Germinal center (tissue), 1 donor: ENCODE data around the gene CBR3.

Experiments
- DNase-seq: peaks from one replicate; pipeline ENCODE4 v3.0.0; 2012; ENCODE audit warnings: mixed read lengths, low spot score

CBR3 gene

DNA sequence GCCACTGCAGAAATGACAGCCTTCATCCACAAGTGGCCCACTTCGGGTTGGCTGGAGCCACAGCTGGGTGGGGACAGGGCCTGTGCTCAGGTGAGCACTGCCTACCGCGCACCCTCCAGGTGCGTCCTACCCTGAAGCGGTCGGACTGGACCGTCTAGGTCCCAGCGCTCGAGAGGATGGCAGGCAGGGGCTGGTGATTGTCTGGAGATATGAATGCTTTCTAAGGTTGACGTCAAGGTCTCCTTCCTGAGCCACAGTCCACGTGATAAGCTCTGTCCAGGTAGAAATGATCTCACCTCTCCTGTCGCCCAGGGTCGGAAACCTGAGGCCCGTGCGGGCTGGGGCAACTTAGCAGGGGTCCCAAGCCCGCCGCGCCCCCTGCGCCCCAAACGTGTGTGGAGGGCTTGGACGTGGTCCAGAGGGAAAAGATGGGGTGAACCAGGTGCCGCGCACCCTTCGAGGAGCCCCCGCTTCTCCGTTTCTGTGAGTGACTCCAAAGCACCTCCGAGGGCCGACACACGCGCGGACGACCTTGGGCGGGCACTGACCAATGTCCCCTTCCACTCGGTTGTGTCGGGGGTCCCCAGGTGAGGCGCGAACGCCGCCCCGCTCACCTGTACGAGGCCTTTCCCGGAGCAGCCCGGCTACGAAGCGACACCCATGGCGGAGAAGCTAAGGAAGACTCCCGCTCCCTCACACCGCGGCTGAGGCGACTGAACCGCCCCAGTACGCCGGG is 20.9 kb downstream of the CBR3 start:
- no peak for DNase-seq

DNA sequence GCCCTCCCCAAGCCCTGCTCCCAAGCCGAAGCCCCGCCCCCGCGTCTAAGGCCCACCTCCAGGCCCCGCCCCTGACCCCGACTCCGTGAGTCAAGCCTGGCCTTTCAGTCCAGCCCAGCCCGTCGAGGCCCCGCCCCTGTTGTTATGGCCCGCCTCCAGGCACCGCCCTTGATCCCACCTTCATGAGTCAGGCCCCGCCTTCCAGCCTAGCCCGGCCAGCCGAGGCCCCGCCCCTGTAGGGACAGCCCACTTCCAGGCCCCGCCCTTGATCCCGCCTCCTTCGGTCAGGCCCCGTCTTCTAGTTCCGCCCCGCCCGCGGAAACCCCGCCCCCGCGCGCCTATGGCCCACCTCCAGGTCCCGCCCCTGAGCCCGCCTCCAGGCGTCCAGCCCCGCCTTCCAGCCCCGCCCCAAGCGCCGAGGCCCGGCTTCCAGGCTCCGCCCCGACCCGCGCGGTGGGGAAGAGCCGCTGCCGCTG is 21.5 kb downstream of the CBR3 start:
- peak; percentile 98 for DNase-seq

DNA sequence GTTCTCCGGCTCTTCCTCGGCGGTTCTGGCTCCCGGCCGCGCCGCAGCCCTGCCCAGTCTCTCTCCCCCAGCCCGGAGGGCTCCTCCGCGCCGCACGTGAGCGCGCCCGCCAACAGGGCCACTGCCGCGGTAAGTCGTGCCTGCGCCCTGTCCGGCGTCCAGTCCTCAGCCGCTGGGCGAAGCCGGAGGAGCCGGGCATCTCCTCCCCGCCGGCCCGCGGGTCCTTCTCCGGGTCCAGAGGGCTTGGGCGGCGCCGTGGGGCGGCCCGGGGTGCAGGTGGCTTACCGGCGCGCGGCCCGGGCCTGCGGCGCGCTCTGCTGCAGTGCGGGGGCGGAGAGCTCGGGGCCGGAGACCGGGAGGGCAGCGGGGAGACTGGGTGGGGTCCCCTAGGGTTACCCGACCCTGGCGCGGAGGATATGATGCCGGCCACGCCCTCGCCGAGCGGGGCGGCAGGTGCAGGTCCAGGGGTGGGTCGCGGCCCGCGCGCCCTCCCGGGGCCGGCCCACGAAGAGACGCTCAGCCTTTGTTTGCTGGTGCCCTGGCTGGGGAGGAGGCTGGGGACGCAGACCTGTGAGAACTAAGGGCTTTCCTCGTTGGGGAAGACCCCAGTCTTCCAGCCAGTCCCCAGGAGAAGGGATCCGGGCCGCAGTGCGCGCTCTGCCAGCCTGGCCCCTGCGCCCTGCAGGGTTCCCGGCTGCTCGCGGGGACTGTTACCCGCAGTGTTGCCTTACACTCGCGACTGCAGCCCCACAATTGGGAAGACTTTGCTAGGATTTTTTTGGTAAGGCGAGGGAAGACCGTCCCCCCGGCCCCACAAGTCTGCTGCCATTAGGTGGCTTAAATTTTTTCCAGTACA is 22.2 kb downstream of the CBR3 start, which contains the start of gene DOP1B:
Gene DOP1B (plus strand): TSS at position 10 of the 856 bp plus-strand sequence. CDS start 7,910 bp downstream, outside the sequence.
- DNase-seq, result peak; percentile 35

DNA sequence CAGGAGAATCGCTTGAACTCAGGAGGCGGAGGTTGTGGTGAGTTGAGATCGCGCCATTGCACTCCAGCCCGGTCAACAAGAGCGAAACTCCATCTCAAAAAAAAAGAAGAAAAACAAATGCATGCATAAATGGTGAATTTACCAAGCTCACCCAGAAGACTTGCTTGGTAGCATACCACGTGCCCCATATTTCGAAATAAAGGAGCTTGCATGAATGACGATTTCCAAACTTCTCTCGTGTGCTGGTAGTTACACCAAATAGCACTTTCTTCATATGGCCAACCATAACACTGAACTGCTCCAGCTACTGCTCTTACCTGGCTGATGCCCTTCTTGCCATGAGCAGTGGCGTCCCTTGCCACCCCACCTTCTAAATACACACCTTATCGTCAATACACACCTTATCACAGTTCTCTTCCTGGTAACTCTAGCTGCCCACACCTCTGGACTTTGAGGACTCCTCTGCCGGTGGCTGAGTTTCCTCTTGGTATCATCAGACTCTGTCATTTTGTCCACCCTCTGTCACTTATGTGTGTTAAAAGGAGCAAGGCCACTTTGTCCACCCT is 24.6 kb downstream of the CBR3 start:
- DNase-seq, result no peak

DNA sequence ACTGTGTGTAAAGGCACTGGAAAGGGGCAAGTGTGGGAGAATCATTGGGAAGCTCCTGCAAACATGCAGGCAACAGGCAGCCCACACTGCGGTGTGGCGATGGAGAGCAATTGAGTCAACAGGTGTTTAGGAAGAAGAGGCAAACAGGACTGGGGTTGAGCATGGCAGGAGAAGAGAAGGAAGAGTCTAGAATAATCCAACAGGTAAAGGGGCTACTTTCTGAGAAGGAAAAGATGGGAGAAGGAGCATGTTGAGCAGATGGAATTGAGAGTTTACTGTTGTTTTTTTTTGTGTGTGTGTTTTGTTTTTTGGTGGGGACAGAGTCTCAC is 25.9 kb downstream of the CBR3 start:
- no peak for DNase-seq

DNA sequence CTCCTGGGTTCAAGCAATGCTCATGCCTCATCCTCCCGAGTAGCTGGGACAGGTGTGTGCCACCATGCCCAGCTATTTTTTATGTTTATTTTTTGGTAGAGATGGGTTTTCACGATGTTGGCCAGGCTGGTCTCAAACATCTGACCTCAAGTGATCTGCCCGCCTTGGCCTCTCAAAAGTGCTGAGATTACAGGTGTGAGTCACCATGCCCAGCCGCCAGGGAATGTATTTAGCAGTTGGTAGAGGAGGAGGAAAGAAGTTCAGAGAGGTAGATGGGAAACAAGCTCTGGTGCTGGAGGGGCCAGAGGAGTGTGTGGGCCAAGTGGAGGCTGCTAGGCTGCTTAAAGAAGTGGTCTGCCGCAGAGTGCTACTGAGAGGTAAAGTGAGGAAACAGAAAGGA is 27.8 kb downstream of the CBR3 start:
- DNase-seq, result no peak

DNA sequence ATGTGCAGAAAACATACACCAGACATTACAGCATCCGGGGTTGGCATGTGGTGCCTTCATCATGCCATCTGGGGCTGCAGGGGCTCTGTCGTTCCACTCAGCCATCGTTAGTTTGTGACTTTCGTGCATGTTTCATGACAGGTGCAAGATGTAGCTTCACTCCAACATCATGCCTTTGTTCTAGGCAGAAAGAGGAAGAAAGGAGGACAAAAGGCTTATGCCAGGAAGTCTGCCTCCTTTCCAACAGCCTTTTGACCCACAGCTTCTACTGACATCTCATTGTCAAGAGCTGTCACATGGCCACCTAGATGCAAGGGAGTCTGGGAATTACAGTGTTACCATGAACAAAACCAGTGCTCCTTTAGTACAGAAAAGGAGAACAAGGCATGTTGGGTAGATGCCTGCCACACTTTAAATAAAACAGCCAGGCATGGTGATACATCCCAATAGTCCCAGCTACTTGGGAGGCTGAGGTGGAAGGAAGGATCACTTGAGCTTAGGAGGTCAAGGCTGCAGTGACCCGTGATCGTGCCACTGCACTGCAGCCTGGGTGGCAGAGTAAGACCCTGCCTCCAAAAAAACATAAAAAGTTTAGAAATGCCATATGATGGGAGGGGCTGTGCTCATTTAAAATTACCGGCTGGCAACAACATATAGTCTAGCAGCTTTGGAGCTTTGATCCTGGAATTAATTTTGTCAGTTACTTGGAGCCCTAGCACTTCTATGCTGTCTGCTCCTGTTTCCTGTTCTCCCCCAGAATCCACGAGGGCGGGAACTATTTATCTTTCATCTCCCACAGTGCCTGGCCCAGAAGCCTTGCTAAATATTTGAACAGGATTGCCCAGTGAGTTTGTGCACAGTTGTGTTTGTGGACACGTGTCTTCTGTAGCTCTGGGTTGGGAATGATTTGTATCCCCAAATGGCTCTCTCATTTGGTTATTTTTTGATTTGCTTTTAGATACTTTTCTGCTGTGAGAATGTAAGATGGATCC is 29.2 kb downstream of the CBR3 start:
- DNase-seq, result no peak

DNA sequence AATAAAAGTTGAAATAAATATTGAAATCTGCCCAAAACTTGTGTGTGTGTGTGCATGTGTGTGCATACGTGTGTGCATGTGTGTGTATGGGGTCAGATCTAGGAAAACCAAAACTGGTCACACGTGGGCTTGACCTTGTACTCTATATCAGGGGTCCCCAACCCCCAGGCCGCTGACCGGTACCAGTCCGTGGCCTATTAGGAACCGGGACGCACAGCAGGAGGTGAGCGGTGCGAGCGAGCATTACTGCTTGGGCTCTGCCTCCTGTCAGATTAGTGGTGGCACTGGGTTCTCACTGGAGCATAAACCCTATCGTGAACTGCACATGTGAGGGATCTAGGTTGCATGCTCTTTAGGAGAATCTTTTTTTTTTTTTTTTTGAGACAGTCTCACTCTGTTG is 30.5 kb downstream of the CBR3 start:
- DNase-seq, result no peak

DNA sequence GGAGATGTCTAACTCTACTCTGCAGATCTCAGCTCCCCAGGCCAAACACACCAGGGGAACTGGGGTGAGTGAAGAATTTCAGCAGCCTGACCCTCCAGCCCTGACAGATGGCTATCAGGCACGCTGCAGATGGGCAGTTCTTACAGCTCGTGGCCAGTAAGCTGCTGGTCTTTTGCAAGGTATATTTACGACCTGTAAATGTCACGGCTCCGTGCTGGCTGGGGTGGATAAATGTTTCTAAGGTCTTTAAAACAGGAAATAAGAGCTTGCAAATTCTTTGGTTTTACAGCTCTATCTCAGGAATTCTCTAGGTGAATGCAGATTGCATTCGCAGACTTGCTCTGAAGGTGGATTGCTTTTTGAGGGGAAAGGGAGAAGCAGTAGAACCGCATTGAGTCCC is 31.8 kb downstream of the CBR3 start:
- DNase-seq, result no peak

DNA sequence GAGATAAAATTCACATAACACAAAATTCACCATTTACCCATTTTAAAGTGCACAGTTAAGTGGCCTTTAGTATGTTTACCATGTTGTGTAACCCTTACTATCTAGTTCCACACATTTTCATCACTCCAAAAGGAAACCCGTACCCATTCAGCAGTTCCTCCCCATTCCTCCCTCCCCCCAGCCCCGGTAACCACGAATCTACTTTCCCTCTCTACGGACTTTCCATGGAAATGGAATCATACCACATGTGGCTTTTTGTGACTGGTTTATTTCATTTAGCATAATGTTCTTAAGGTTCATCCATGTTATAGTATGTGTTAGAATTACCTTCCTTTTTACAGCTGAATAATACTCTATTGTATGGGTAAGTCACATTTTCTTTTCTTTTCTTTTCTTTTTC is 32.7 kb downstream of the CBR3 start:
- DNase-seq, result no peak

DNA sequence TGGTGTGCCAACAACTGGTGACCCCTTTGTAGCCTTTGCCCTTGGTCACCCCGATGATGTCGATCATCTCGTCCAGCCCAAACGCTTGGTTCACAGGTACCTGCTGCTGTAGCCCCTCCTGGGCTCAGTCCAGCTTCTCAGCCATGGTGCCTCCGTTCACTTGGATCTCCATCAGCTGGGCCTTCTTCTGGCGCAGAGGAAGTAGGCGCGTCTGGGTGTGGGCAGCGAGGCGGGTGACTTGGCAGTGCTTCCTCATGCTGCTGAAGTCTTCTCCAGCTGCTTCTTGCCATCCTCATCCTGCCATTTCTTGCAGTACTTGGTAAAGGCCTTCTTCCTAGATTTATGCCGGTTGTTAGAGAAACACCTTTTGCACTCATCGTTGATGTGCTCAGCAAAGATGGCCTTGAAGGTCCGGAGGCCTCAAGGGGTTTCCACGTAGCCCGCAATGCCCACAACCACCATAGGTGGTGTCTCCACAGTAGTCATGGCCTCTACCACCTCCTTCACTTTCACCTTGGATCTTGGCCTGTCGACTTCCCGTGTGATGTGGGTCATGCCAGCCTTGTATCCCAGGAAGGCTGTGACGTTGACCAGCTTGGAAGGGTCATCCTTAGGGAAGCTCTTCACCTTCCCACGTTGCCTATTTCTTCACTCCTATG is 34.7 kb downstream of the CBR3 start:
- DNase-seq, result no peak

DNA sequence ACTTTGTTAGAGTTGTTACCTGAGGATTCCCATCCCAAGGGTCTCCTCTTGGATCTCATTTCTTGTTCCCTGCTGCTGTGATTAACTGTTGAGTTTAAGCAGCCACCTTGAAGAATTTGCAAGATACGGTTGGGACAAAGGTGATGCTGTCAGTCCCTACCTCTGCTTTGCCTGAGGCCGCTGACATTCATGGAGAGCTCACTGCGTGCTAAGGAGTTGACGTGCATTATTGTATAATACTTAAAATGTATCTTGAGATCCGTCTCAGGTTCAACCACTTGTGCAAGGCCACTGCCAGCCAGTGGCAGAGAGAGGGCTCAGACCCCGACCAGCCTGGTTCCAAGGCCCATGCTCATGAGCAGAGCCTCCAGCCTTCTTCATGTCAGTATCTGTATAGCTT is 35.9 kb downstream of the CBR3 start:
- DNase-seq, result no peak

DNA sequence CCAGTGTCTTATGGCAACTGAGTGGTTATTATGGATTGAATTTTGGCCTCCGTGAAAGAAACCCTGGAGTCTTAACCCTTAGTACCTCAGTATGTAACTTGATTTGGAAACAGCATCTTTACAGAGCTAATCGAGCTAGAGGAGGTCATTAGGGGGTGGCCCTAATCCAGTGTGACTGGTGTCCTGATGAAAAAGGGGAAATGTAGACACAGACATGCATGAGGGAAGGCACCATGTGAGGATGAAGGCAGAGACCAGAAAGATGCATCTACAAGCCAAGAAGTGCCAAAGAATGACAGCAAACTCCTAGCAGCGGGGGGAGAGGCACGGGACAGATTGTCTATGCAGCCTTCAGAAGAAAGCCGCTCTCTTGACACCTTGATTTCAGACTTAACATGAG is 36.5 kb downstream of the CBR3 start:
- DNase-seq, result no peak

DNA sequence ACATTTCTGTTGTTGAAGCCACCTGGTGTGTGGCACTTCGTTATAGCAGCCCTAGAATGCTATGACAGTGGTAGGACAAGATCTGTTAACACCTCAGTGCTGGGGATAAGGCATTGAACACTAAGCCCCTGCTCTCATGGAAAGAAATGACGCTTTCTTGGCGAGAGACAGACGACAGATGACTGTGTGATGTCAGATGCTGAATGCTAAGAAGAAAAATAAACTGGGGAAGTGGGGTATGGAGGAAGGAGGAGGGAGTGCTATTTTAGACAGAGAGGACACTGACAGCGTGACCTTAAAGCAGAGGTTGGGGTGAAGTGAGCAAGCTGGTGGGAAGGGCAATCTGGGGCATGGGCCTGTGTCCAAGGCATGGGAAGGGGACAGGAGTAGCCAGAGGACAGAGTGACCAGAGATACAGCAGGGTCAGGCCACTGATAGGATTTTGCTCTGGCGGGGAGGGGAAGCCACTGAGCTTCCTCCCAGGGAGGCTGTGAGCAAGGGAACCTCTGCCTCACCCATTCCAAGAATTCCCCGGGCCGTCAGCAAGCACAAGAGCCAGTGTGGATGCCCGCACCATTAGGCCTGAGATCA is 37.0 kb downstream of the CBR3 start:
- no peak for DNase-seq

DNA sequence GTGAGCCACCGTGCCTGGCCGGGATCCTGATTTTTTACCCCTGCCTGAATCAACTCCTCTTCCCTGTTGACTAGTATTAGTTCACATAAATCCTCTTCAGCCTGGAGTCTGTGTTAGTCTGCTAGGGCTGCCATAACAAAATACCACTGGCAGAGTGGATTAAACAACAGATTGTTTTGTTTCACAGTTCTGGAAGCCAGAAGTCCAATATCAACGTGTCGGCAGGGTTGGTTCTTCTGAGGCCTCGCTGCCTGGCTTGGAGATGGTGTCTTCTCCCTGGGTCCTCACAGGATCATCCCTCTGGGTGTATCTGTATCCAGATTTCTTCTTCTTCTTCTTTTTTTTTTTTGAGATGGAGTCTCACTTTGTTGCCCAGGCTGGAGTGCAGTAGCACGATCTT is 39.9 kb downstream of the CBR3 start:
- no peak for DNase-seq

DNA sequence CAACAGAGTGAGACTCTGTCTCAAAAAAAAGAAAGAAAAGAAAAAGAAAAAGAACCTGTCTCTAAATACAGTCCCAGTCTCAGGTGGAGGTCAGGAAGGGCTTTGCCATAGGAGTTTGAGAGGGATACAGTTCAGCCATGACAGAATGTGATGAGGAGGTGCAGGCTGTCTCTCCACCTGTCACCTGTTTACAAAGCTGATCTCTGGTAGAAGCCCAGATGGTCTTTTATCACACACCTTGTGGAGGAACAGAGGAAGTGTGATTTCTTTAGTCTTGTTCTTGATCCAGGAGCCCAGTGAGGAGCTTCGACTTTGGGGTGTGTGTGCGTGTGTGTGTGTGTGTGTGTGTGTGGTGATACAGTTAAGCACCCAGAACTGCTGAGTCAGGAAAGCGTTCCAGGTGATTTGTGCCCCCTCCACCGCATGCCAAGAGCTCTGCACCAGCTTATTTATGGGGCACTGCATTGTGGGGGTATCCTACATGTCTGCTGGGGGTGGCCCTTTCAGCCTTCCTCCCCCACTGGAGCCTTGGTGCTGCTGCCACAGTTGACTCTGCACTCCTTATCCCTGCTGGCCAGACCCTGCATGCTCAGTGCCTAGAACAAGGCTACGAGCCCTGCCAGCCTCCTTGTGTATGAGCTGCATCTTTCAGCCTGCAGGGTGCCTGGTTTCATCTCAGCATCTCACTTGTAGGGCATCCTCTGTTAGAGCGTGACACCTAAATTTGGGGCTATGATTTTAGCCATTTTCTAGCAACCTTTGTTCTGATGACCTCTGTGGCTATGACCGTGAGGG is 41.1 kb downstream of the CBR3 start:
- DNase-seq, result no peak

DNA sequence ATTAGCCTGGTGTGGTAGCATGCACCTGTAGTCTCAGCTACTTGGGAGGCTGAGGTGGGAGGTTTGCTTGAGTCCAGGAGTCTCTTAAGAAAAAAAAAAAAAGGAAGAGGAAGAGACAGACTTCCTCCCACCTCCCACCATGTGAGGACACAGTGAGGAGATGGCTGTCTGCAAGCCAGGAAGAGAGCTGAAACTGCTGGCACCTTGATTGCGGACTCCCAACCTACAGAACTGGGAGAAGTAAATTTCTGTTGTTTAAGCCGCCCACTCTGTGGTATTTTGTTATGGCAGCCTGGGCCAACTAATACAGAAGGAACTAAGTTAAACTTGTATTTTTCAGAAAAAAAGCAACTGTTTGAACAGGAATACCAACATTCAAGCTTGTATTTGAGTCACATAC is 43.5 kb downstream of the CBR3 start:
- DNase-seq, result no peak

DNA sequence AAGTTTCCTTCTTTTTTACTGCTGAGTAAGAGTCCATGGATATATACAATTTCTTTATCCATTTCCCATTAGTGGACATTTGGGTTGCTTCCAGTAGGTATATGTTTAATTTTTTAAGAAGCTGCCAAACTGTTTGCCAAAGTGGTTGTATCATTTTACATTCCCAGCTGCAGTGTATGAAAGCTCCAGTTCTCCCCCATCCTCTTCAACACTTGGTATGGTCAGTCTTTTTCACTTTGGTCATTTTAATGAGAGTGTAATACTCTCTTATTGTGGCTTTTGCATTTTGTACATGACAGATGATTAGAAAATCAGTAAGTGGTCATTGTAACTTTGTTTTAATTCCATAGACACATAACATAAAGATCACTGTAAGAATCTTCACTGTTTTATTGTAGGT is 44.3 kb downstream of the CBR3 start:
- no peak for DNase-seq

DNA sequence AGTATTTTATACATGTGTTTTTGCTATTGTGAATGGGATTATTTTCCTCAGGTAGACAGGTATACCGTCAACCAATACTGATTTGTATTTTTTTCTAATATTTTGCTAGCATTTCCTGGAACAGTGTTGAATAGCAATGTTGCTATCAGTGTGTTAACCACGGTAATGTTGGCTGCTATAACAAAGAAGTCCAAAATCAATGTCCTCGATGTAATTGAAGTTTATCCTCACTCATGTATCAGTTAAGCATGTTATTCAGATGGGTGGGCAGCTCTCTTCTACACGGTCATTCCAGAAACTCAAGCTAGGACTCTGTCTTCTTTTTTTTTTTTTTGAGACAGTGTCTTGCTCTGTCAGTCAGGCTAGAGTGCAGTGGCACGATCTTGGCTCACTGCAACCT is 46.1 kb downstream of the CBR3 start:
- no peak for DNase-seq

DNA sequence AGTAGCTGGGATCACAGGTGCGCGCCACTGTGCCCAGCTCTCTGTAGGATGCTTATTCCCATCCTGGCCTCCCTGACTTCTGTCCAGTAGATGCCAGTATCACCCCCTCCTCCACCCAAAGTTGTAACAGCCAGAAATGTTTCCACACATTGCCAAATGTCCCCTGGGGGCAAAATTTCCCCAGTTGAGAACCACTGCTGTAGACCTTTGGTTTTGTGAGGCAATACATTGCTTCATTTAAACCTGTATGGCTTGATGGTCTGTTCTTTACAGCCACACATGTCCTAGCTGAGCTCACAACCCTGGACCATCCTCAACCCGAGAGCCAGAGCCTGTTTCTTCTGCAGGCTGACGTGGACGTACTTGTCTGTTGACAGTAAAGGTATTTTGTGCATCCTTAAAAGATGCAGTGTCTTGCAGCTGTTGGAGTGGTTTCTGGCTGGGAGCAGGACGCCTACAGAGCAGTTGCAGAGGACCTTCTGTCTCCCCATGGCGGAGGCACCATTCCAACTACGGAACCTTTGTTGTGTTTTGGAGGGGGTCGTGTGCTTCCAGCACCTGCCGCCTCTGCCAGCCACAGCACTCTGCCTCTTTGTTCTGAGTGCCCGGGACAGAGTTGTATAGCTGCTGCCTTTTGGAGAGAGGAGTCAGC is 48.4 kb downstream of the CBR3 start:
- no peak for DNase-seq
